GM23338 (cell line): ENCODE results near the gene ASRGL1. TPM values are rescaled to one million over a fixed set of nuclear protein-coding genes. Genes with fewer than 3 reads are reported as not detected.

Experiments
- ATAC-seq: fragments of 200-7000 bp; cut with Tn5 transposase; 3 replicates; pipeline ENCODE4 v1.9.1; 2020
- DNase-seq: peaks from one replicate; pipeline ENCODE4 v3.0.0-alpha.2; 2015; ENCODE audit warnings: low spot score
- H2AFZ ChIP-seq: fragments of 200-600 bp; sonication (generic); 2 replicates; pipeline ENCODE4 v1.8.0; 2016; ENCODE audit warnings: antibody characterized with exemption, mild to moderate bottlenecking, moderate library complexity
- H3F3A ChIP-seq: fragments of 200-600 bp; sonication (generic); replicated peaks from 2 replicates; pipeline ENCODE4 v1.8.0; 2017; ENCODE audit warnings: antibody characterized with exemption, mixed run types, low read depth
- H3K27ac ChIP-seq: fragments of 200-600 bp; sonication (generic); 2 replicates; pipeline ENCODE4 v1.6.1; 2016; ENCODE audit warnings: low read depth
- H3K27me3 ChIP-seq: fragments of 200-600 bp; sonication (generic); 2 replicates; pipeline ENCODE4 v1.8.0; 2016; ENCODE audit warnings: mild to moderate bottlenecking, mixed run types, moderate library complexity; ENCODE audit not compliant: insufficient read depth
- H3K36me3 ChIP-seq: fragments of 200-600 bp; sonication (generic); 2 replicates; pipeline ENCODE4 v1.8.0; 2016; ENCODE audit warnings: mild to moderate bottlenecking; ENCODE audit not compliant: insufficient read depth
- H3K4me1 ChIP-seq: fragments of 200-600 bp; sonication (generic); 2 replicates; pipeline ENCODE4 v1.8.0; 2016; ENCODE audit warnings: mild to moderate bottlenecking, moderate library complexity; ENCODE audit not compliant: insufficient read depth
- H3K4me2 ChIP-seq: fragments of 200-600 bp; sonication (generic); 2 replicates; pipeline ENCODE4 v1.7.1; 2017; ENCODE audit warnings: mixed run types
- H3K4me3 ChIP-seq: fragments of 200-600 bp; sonication (generic); 2 replicates; pipeline ENCODE4 v1.6.1; 2016; ENCODE audit warnings: mixed run types
- H3K79me2 ChIP-seq: fragments of 200-600 bp; sonication (generic); replicated peaks from 2 replicates; pipeline ENCODE4 v1.8.0; 2017; ENCODE audit warnings: mild to moderate bottlenecking; ENCODE audit not compliant: insufficient read depth
- H3K9me2 ChIP-seq: fragments of 200-600 bp; sonication (generic); 2 replicates; pipeline ENCODE4 v1.8.0; 2017; ENCODE audit not compliant: insufficient read depth
- H4K20me1 ChIP-seq: fragments of 200-600 bp; sonication (generic); replicated peaks from 2 replicates; pipeline ENCODE4 v1.8.0; 2017; ENCODE audit warnings: mild to moderate bottlenecking; ENCODE audit not compliant: insufficient read depth
- H3K27ac Mint-ChIP-seq: 2 replicates; pipeline ENCODE4 v1.8.0; 2020; ENCODE audit warnings: inconsistent platforms, mild to moderate bottlenecking, moderate library complexity, mixed read lengths
- H3K27me3 Mint-ChIP-seq: 3 replicates; pipeline ENCODE4 v1.8.0; 2022; ENCODE audit warnings: low read depth, mild to moderate bottlenecking, moderate library complexity, mixed read lengths, inconsistent platforms; ENCODE audit not compliant: insufficient read depth, poor library complexity
- H3K36me3 Mint-ChIP-seq: 3 replicates; pipeline ENCODE4 v1.8.0; 2021; ENCODE audit warnings: low read depth, mild to moderate bottlenecking, inconsistent platforms, moderate library complexity, mixed read lengths
- H3K4me1 Mint-ChIP-seq: 3 replicates; pipeline ENCODE4 v1.8.0; 2020; ENCODE audit warnings: mild to moderate bottlenecking, inconsistent platforms, mixed read lengths
- H3K4me3 Mint-ChIP-seq: 3 replicates; pipeline ENCODE4 v1.8.0; 2021; ENCODE audit warnings: moderate library complexity, mild to moderate bottlenecking, inconsistent platforms, mixed read lengths
- H3K9me3 Mint-ChIP-seq: 3 replicates; pipeline ENCODE4 v1.8.0; 2020; ENCODE audit warnings: moderate library complexity, mild to moderate bottlenecking, inconsistent platforms, mixed read lengths
- CREB1 ChIP-seq: fragments of 250-450 bp; sonication (Bioruptor Pico); IDR thresholded peaks from 2 replicates; pipeline ENCODE4 v1.5.0; 2020; ENCODE audit warnings: low read depth, mild to moderate bottlenecking, moderate library complexity
- ETS1 ChIP-seq: IDR thresholded peaks from 2 replicates; pipeline ENCODE4 v1.6.1; 2016; ENCODE audit warnings: antibody characterized with exemption
- EZH2 ChIP-seq: fragments of 200-600 bp; sonication (generic); IDR thresholded peaks from one replicate; pipeline ENCODE4 v1.8.0; 2017; ENCODE audit warnings: antibody characterized with exemption, mild to moderate bottlenecking, low read depth; ENCODE audit not compliant: unreplicated experiment
- EZH2phosphoT487 ChIP-seq: fragments of 200-600 bp; sonication (generic); IDR thresholded peaks from one replicate; pipeline ENCODE4 v1.8.1; 2018; ENCODE audit warnings: antibody characterized with exemption; ENCODE audit not compliant: unreplicated experiment
- POLR2AphosphoS5 ChIP-seq: IDR thresholded peaks from 2 replicates; pipeline ENCODE4 v1.6.1; 2016; ENCODE audit warnings: antibody characterized with exemption, low read depth
- STAT1 ChIP-seq: IDR thresholded peaks from one replicate; pipeline ENCODE4 v1.6.1; 2016; ENCODE audit warnings: antibody characterized with exemption; ENCODE audit not compliant: unreplicated experiment
- ZNF114 ChIP-seq: fragments of 250-450 bp; sonication (Bioruptor Pico); IDR thresholded peaks from 2 replicates; pipeline ENCODE4 v1.5.0; 2020; ENCODE audit warnings: mild to moderate bottlenecking, moderate library complexity
- ZNF331 ChIP-seq: fragments of 250-450 bp; sonication (Bioruptor Pico); IDR thresholded peaks from 2 replicates; pipeline ENCODE4 v1.5.0; 2020; ENCODE audit warnings: low read depth, mild to moderate bottlenecking, moderate library complexity
- polyA plus RNA-seq: library from polyadenylated mRNA; unstranded; fragments of >200 nt; fragmentation: Nextera tagmentation; extraction: Ambion mirVana; gene quantifications from 2 replicates; pipeline ENCODE4 v1.2.1, GENCODE V29; 2016
- total RNA-seq: library from RNA; depleted of rRNA; stranded (reverse); fragments of >200 nt; shearing (Covaris generic); gene quantifications from 2 replicates; pipeline ENCODE4 v1.2.3, GENCODE V29; 2014
- TF ChIP-seq, protein P1 (sequence below): IDR thresholded peaks from one replicate; pipeline ENCODE4 v1.6.1; 2018; ENCODE audit warnings: antibody characterized with exemption; ENCODE audit not compliant: unreplicated experiment
- TF ChIP-seq, protein P2 (sequence below), 2 experiments: fragments of 200-600 bp in 1 of 2; sonication (generic) in 1 of 2; conservative IDR thresholded peaks; 2 replicates each; pipeline versions ENCODE4 v1.5.1 to v1.6.1; 2016 to 2017; ENCODE audit warnings: antibody characterized with exemption in 2 of 2, low read depth in 2 of 2, mild to moderate bottlenecking in 2 of 2, moderate library complexity in 1 of 2

ASRGL1 gene
- total and polyA plus RNA-seq, 2 experiments from 2014 or later, result 32.9 to 50.3 TPM

GRCh38 chr11:62344210-62344609 lies 7.0 kb downstream of the ASRGL1 start:
- H3K4me3 ChIP-seq, result no peak overlapping the region
- Mint-ChIP-seq H3K4me3 (no peak overlapping the region), H3K4me1 (peaks cover 11% of the 10 kb centered on the region; the same call in 2 of the 3 replicates), H3K36me3 (peaks cover 7% of the 10 kb centered on the region; the same call in 1 of the 3 replicates), H3K27ac (no peak overlapping the region), H3K27me3 (peaks cover 3% of the 10 kb centered on the region), H3K9me3 (no peaks in the 10 kb centered on the region; the same call in 2 of the 3 replicates)
- ATAC-seq (no peak), DNase-seq (no peak)
- H3K36me3 ChIP-seq, result 0 out of 2 replicates have a peak, but pooled peaks cover 6% of the 10 kb centered on the region
- H3K27ac ChIP-seq, result no peak overlapping the region
- no peaks in the 10 kb centered on the region; the same call in none of the 2 replicates for H4K20me1 ChIP-seq
- no peaks in the 10 kb centered on the region; the same call in 1 of the 2 replicates for H3K79me2 ChIP-seq
- TF ChIP-seq CREB1, result no peak
- TF ChIP-seq POLR2AphosphoS5, result no peak
- TF ChIP-seq, protein P1, sequence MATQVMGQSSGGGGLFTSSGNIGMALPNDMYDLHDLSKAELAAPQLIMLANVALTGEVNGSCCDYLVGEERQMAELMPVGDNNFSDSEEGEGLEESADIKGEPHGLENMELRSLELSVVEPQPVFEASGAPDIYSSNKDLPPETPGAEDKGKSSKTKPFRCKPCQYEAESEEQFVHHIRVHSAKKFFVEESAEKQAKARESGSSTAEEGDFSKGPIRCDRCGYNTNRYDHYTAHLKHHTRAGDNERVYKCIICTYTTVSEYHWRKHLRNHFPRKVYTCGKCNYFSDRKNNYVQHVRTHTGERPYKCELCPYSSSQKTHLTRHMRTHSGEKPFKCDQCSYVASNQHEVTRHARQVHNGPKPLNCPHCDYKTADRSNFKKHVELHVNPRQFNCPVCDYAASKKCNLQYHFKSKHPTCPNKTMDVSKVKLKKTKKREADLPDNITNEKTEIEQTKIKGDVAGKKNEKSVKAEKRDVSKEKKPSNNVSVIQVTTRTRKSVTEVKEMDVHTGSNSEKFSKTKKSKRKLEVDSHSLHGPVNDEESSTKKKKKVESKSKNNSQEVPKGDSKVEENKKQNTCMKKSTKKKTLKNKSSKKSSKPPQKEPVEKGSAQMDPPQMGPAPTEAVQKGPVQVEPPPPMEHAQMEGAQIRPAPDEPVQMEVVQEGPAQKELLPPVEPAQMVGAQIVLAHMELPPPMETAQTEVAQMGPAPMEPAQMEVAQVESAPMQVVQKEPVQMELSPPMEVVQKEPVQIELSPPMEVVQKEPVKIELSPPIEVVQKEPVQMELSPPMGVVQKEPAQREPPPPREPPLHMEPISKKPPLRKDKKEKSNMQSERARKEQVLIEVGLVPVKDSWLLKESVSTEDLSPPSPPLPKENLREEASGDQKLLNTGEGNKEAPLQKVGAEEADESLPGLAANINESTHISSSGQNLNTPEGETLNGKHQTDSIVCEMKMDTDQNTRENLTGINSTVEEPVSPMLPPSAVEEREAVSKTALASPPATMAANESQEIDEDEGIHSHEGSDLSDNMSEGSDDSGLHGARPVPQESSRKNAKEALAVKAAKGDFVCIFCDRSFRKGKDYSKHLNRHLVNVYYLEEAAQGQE, result no peak
- TF ChIP-seq, protein P2, sequence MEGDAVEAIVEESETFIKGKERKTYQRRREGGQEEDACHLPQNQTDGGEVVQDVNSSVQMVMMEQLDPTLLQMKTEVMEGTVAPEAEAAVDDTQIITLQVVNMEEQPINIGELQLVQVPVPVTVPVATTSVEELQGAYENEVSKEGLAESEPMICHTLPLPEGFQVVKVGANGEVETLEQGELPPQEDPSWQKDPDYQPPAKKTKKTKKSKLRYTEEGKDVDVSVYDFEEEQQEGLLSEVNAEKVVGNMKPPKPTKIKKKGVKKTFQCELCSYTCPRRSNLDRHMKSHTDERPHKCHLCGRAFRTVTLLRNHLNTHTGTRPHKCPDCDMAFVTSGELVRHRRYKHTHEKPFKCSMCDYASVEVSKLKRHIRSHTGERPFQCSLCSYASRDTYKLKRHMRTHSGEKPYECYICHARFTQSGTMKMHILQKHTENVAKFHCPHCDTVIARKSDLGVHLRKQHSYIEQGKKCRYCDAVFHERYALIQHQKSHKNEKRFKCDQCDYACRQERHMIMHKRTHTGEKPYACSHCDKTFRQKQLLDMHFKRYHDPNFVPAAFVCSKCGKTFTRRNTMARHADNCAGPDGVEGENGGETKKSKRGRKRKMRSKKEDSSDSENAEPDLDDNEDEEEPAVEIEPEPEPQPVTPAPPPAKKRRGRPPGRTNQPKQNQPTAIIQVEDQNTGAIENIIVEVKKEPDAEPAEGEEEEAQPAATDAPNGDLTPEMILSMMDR (conservative IDR thresholded peaks at IDR 0.05; ENCODE audit: low read depth in 2 of 2), result no peak
- no peak for TF ChIP-seq ZNF114 (CRISPR knock-in tag)
- no peak for TF ChIP-seq ETS1
- no peak for TF ChIP-seq STAT1
- 0 out of 2 replicates have a peak, but pooled peaks cover 4% of the 10 kb centered on the region for H3F3A ChIP-seq
- no peaks in the 10 kb centered on the region for H3K9me2 ChIP-seq
- no peak overlapping the region for H3K4me2 ChIP-seq
- peaks cover 7% of the 10 kb centered on the region for H3K4me1 ChIP-seq
- H3K27me3 ChIP-seq, result no peaks in the 10 kb centered on the region
- H2AFZ ChIP-seq, result no peak overlapping the region

GRCh38 chr11:62345861-62346260 lies 8.6 kb downstream of the ASRGL1 start:
- no peak overlapping the region for H3K27ac Mint-ChIP-seq
- H3K36me3 ChIP-seq, result 0 out of 2 replicates have a peak, but pooled peaks cover 6% of the 10 kb centered on the region
- peaks cover 3% of the 10 kb centered on the region for H3K27me3 Mint-ChIP-seq
- H3K4me1 Mint-ChIP-seq, result peaks cover 16% of the 10 kb centered on the region
- no peaks in the 10 kb centered on the region; the same call in none of the 2 replicates for H4K20me1 ChIP-seq
- H3K9me3 Mint-ChIP-seq, result no peaks in the 10 kb centered on the region; the same call in 2 of the 3 replicates
- peaks cover 8% of the 10 kb centered on the region for H3K79me2 ChIP-seq
- H3K36me3 Mint-ChIP-seq, result peaks cover 7% of the 10 kb centered on the region; the same call in 1 of the 3 replicates
- H3K27me3 ChIP-seq, result no peaks in the 10 kb centered on the region
- no peak overlapping the region for H3K4me3 Mint-ChIP-seq
- no peak overlapping the region for H3K4me2 ChIP-seq
- ATAC-seq (no peak), DNase-seq (no peak)
- H3K27ac ChIP-seq, result no peak overlapping the region
- no peak overlapping the region for H2AFZ ChIP-seq
- no peak overlapping the region for H3K4me3 ChIP-seq
- H3F3A ChIP-seq, result no peaks in the 10 kb centered on the region
- peaks cover 11% of the 10 kb centered on the region for H3K4me1 ChIP-seq
- H3K9me2 ChIP-seq, result no peaks in the 10 kb centered on the region
- no peak for TF ChIP-seq ZNF114 (CRISPR knock-in tag)
- no peak for TF ChIP-seq ETS1
- TF ChIP-seq ZNF331 (CRISPR knock-in tag), result no peak
- TF ChIP-seq EZH2phosphoT487, result no peak
- TF ChIP-seq EZH2, result no peak
- no peak for TF ChIP-seq STAT1
- TF ChIP-seq CREB1, result no peak
- TF ChIP-seq, protein P2 (conservative IDR thresholded peaks at IDR 0.05; ENCODE audit: low read depth in 2 of 2), result no peak
